CD14-positive monocyte (primary cell): Measurements from ENCODE around the gene ATP13A3. TPM values are rescaled to one million over a fixed set of nuclear protein-coding genes. Genes with fewer than 3 reads are reported as not detected.

ENCODE experiments used
- DNase-seq, 3 donors: peaks; one replicate each; pipeline ENCODE4 v3.0.0-alpha.2; 2011 to 2022
- H2AFZ ChIP-seq: 2 replicates; pipeline ENCODE4 v1.6.0; 2012; ENCODE audit warnings: mild to moderate bottlenecking, low read depth, low read length, inconsistent platforms; ENCODE audit not compliant: insufficient read depth, poor library complexity, severe bottlenecking
- H3K27ac ChIP-seq, 2 donors: 1 replicate in 1 of 2; 2 replicates in 1 of 2; pipeline ENCODE4 v1.5.1; 2012 to 2013; ENCODE audit warnings: low read length in 2 of 2, control low read depth in 1 of 2, inconsistent platforms in 1 of 2, low read depth in 1 of 2, mild to moderate bottlenecking in 1 of 2
- H3K27me3 ChIP-seq, 2 donors: one replicate each; pipeline versions ENCODE4 v1.6.0 to v1.6.1; 2011 to 2013; ENCODE audit warnings: low read length in 2 of 2; ENCODE audit not compliant: control insufficient read depth in 2 of 2, insufficient read depth in 2 of 2
- H3K36me3 ChIP-seq, 2 donors: replicated peaks in 1 of 2; 1 replicate in 1 of 2; 2 replicates in 1 of 2; pipeline versions ENCODE4 v1.5.1 to v1.6.1; 2012 to 2013; ENCODE audit warnings: low read length in 2 of 2, control low read depth in 1 of 2, inconsistent platforms in 1 of 2, mild to moderate bottlenecking in 1 of 2; ENCODE audit not compliant: insufficient read depth in 2 of 2, control insufficient read depth in 1 of 2
- H3K4me1 ChIP-seq, 2 donors: 1 replicate in 1 of 2; 2 replicates in 1 of 2; pipeline versions ENCODE4 v1.5.1 to v1.6.1; 2012 to 2013; ENCODE audit warnings: low read length in 2 of 2, control low read depth in 1 of 2, inconsistent platforms in 1 of 2, mild to moderate bottlenecking in 1 of 2, moderate library complexity in 1 of 2; ENCODE audit not compliant: insufficient read depth in 2 of 2, control insufficient read depth in 1 of 2
- H3K4me2 ChIP-seq: replicated peaks from 2 replicates; pipeline ENCODE3; 2012; ENCODE audit warnings: low read length, moderate library complexity, mild to moderate bottlenecking; ENCODE audit not compliant: poor library complexity, severe bottlenecking; ENCODE audit errors: extremely low read depth
- H3K4me3 ChIP-seq, 3 experiments: fragments of 200-600 bp in 1 of 3; sonication (generic) in 1 of 3; replicated peaks in 1 of 3; 1 replicate in 2 of 3; 2 replicates in 1 of 3; pipeline ENCODE4 v1.5.1; 2011 to 2013; ENCODE audit warnings: low read length in 3 of 3, mild to moderate bottlenecking in 3 of 3, control low read depth in 2 of 3, low read depth in 2 of 3, inconsistent platforms in 1 of 3, moderate library complexity in 1 of 3
- H3K79me2 ChIP-seq: 2 replicates; pipeline ENCODE4 v1.6.0; 2012; ENCODE audit warnings: mild to moderate bottlenecking, control low read depth, inconsistent platforms, low read length, moderate library complexity; ENCODE audit not compliant: insufficient read depth
- H3K9ac ChIP-seq: 2 replicates; pipeline ENCODE4 v1.6.0; 2017; ENCODE audit warnings: low read length, mild to moderate bottlenecking; ENCODE audit not compliant: insufficient read depth, poor library complexity, severe bottlenecking
- H3K9me3 ChIP-seq, 2 donors: replicated peaks in 1 of 2; 1 replicate in 1 of 2; 2 replicates in 1 of 2; pipeline versions ENCODE4 v1.5.1 to v1.6.1; 2012 to 2013; ENCODE audit warnings: low read length in 2 of 2, control low read depth in 1 of 2; ENCODE audit not compliant: control insufficient read depth in 1 of 2, insufficient read depth in 1 of 2
- H4K20me1 ChIP-seq: 2 replicates; pipeline ENCODE4 v1.6.0; 2012; ENCODE audit warnings: mild to moderate bottlenecking, low read length, control low read depth, moderate library complexity; ENCODE audit not compliant: insufficient read depth
- H3K27ac Mint-ChIP-seq, 7 donors: one replicate each; pipeline ENCODE4 v1.8.0; 2020; ENCODE audit warnings: mild to moderate bottlenecking in 7 of 7, mixed read lengths in 7 of 7, moderate library complexity in 6 of 7, inconsistent platforms in 2 of 7
- H3K27me3 Mint-ChIP-seq, 3 donors: one replicate each; pipeline ENCODE4 v1.8.0; 2021 to 2022; ENCODE audit warnings: low read depth in 3 of 3, mild to moderate bottlenecking in 3 of 3, mixed read lengths in 3 of 3, moderate library complexity in 3 of 3, inconsistent platforms in 1 of 3
- H3K36me3 Mint-ChIP-seq, 2 donors: one replicate each; pipeline ENCODE4 v1.8.0; 2020; ENCODE audit warnings: mixed read lengths in 2 of 2, inconsistent platforms in 1 of 2, mild to moderate bottlenecking in 1 of 2
- H3K4me1 Mint-ChIP-seq: one replicate; pipeline ENCODE4 v1.8.0; 2020; ENCODE audit warnings: mild to moderate bottlenecking, mixed read lengths
- H3K4me3 Mint-ChIP-seq, 2 donors: one replicate each; pipeline ENCODE4 v1.8.0; 2020; ENCODE audit warnings: mild to moderate bottlenecking in 2 of 2, mixed read lengths in 2 of 2, moderate library complexity in 1 of 2
- H3K9me3 Mint-ChIP-seq, 7 donors: one replicate each; pipeline ENCODE4 v1.8.0; 2020 to 2022; ENCODE audit warnings: mixed read lengths in 7 of 7, mild to moderate bottlenecking in 6 of 7, moderate library complexity in 6 of 7, inconsistent platforms in 2 of 7
- WGBS: methylation state at CpG from one replicate; pipeline ENCODE4 v1.1.5; 2013; ENCODE audit warnings: missing lambda C conversion rate; ENCODE audit not compliant: insufficient coverage; 5-methylcytosine and 5-hydroxymethylcytosine counted together
- intact Hi-C, 2 donors: fragments of 100-400 bp; cut with micrococcal nuclease; formaldehyde crosslinking; loops; one replicate each; pipeline versions ENCODE4 v1.15.0 to v1.15.1; 2023
- polyA plus RNA-seq, 3 donors: library from polyadenylated mRNA; depleted of rRNA in 1 of 3; unstranded in 2 of 3; stranded (reverse) in 1 of 3; fragments of 300-500 nt in 2 of 3; fragments of >200 nt in 1 of 3; fragmentation: Illumina TruSeq in 2 of 3; gene quantifications; 1 replicate in 2 of 3; 2 replicates in 1 of 3; pipeline ENCODE4 v1.2.3, GENCODE V29; 2012 to 2021
- TF ChIP-seq, protein P1 (sequence below): fragments of 200-600 bp; IDR thresholded peaks from one replicate; pipeline ENCODE4 v1.8.0; 2022; ENCODE audit warnings: antibody characterized with exemption, mild to moderate bottlenecking

The ATP13A3 gene
- polyA plus RNA-seq, 3 donors = 4.7 to 19.5 (median 5.2) TPM

DNA sequence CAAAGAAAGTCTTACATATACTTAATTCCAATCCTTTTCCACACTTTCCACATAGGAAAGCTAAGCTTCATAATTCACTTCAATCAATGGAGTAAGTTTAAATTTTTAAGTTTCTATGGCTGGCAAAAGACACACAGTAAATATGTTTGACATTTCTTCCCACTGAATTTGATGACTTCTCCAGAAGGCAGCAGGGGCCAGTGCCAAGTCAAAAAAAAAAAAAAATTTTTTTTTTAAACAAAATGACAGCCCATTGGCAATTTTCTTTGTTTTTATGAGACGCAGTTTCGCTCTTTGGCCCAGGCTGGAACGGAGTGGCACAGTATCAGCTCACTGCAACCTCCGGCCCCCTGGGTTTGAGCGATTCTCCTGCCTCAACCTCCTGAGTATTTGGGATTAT lies 28.7 kb downstream of the ATP13A3 start:
- Mint-ChIP-seq H3K4me3 (no peak overlapping the region), H3K9me3 (no peaks in the 10 kb centered on the region), H3K27ac (no peak overlapping the region), H3K4me1 (no peaks in the 10 kb centered on the region), H3K36me3 (peaks cover 54 to 69% of the 10 kb centered on the region in 2 donors), H3K27me3 (peaks cover 0 to 2% (median 0%) of the 10 kb centered on the region in 3 donors)
- H3K79me2 ChIP-seq = peaks cover 17% of the 10 kb centered on the region
- H3K27me3 ChIP-seq = no peaks in the 10 kb centered on the region
- WGBS = 100% methylated on average over 1 of the region's 5 CpGs
- peaks cover 16% of the 10 kb centered on the region for H4K20me1 ChIP-seq
- peaks cover 51 to 93% of the 10 kb centered on the region in 2 donors for H3K36me3 ChIP-seq
- H3K27ac ChIP-seq = no peak overlapping the region
- no peaks in the 10 kb centered on the region for H3K9me3 ChIP-seq
- intact Hi-C loops = no loop called here
- H3K4me1 ChIP-seq = no peaks in the 10 kb centered on the region
- TF ChIP-seq, protein P1, sequence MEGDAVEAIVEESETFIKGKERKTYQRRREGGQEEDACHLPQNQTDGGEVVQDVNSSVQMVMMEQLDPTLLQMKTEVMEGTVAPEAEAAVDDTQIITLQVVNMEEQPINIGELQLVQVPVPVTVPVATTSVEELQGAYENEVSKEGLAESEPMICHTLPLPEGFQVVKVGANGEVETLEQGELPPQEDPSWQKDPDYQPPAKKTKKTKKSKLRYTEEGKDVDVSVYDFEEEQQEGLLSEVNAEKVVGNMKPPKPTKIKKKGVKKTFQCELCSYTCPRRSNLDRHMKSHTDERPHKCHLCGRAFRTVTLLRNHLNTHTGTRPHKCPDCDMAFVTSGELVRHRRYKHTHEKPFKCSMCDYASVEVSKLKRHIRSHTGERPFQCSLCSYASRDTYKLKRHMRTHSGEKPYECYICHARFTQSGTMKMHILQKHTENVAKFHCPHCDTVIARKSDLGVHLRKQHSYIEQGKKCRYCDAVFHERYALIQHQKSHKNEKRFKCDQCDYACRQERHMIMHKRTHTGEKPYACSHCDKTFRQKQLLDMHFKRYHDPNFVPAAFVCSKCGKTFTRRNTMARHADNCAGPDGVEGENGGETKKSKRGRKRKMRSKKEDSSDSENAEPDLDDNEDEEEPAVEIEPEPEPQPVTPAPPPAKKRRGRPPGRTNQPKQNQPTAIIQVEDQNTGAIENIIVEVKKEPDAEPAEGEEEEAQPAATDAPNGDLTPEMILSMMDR = no peak
- no peak overlapping the region for H3K9ac ChIP-seq
- no peak overlapping the region for H3K4me3 ChIP-seq
- no peak for DNase-seq
- H2AFZ ChIP-seq = no peak overlapping the region
- H3K4me2 ChIP-seq = no peak overlapping the region

DNA sequence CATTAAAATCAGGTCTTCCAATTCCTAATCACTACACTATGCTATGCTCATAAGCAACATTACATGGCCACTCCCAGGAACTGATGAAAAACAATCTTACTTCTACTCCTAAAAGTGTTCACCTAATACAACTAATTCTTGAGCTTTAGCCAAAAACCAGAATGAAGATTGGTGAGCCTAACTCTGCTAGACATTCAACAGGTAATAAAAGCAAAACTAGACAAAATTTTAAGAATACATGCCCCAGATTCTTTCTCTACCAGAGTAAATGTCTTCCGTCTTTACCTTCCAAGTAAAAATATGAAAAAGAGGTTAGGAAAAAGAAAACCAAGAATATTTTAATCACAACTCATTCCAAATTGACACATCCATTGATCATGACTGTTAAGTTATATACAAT lies 31.3 kb downstream of the ATP13A3 start:
- H3K36me3 Mint-ChIP-seq = peaks cover 70 to 85% of the 10 kb centered on the region in 2 donors
- H3K27me3 ChIP-seq = no peaks in the 10 kb centered on the region
- H3K27me3 Mint-ChIP-seq = peaks cover 0 to 3% (median 0%) of the 10 kb centered on the region in 3 donors
- no peak for DNase-seq
- H3K36me3 ChIP-seq = peaks cover 53 to 99% of the 10 kb centered on the region in 2 donors
- H3K9ac ChIP-seq = no peak overlapping the region
- H3K4me3 Mint-ChIP-seq = no peak overlapping the region
- H2AFZ ChIP-seq = no peak overlapping the region
- H3K4me1 ChIP-seq = no peaks in the 10 kb centered on the region
- intact Hi-C loops = no loop called here
- H3K27ac Mint-ChIP-seq = peak overlapping the region in 1 of 7 donors; percentile 16
- TF ChIP-seq, protein P1 = no peak
- H3K4me1 Mint-ChIP-seq = no peaks in the 10 kb centered on the region
- no peaks in the 10 kb centered on the region for H4K20me1 ChIP-seq
- no peak overlapping the region for H3K4me2 ChIP-seq
- H3K9me3 Mint-ChIP-seq = no peaks in the 10 kb centered on the region
- no peak overlapping the region for H3K4me3 ChIP-seq
- no peaks in the 10 kb centered on the region for H3K79me2 ChIP-seq
- H3K9me3 ChIP-seq = no peaks in the 10 kb centered on the region
- no CpG with 5 or more reads among the region's 1 CpG for WGBS
- no peak overlapping the region for H3K27ac ChIP-seq
